Mucosa of descending colon (tissue), 3 donors: Measurements from ENCODE around the gene UBA5. TPM values are rescaled to one million over a fixed set of nuclear protein-coding genes. Genes with fewer than 3 reads are reported as not detected.
"Not testable (repeated sequence)": the region's sequence is repeated elsewhere in the genome, so short reads cannot be mapped to it uniquely, and the experiment has no call there.

Experiments
- ATAC-seq: fragments of 200-7000 bp; cut with Tn5 transposase; one replicate; pipeline ENCODE4 v1.9.1; 2020; ENCODE audit warnings: mild to moderate bottlenecking, moderate library complexity
- DNase-seq, 3 donors: peaks; one replicate each; pipeline ENCODE4 v3.0.0-alpha.2; 2020
- H3K36me3 ChIP-seq: fragments of 200-600 bp; one replicate; pipeline ENCODE4 v1.8.0; 2021; ENCODE audit warnings: low read depth, mild to moderate bottlenecking
- H3K4me1 ChIP-seq: fragments of 200-600 bp; one replicate; pipeline ENCODE4 v1.8.0; 2021; ENCODE audit warnings: low read depth, mild to moderate bottlenecking
- H3K4me3 ChIP-seq: fragments of 200-600 bp; one replicate; pipeline ENCODE4 v1.8.0; 2021; ENCODE audit warnings: mild to moderate bottlenecking
- H3K9me3 ChIP-seq: fragments of 200-600 bp; one replicate; pipeline ENCODE4 v1.8.0; 2021; ENCODE audit warnings: mild to moderate bottlenecking
- CTCF ChIP-seq: fragments of 200-600 bp; IDR thresholded peaks from one replicate; pipeline ENCODE4 v1.8.0; 2022; ENCODE audit warnings: antibody characterized with exemption, mild to moderate bottlenecking
- intact Hi-C, 2 donors: fragments of 100-400 bp; cut with DNase I in 1 of 2; cut with micrococcal nuclease in 1 of 2; formaldehyde crosslinking; loops; one replicate each; pipeline versions ENCODE4 v1.11.0 to v1.11.1; 2022; cut with DNase I, micrococcal nuclease
- total RNA-seq, 3 donors: library from RNA; stranded (reverse); fragmentation: NEBNext Ultra II Directional in 2 of 3; extraction: Animal tissue kit (Norgen Biotek cat#: 25700) in 2 of 3; gene quantifications; one replicate each; pipeline versions ENCODE4 v1.2.1 to v1.2.4, GENCODE V29; 2021 to 2023
- donor health status: DM: no; HTN: no; CAD: no; lungs with moderate emphysema.
- donor health status: DM: no; HTN: no; CAD: no.
- donor health status: DM: no; HTN: yes; CAD: no.

UBA5 gene
- total RNA-seq, 3 donors from 2014 or later: 29.4 to 30.3 (median 30.0) TPM

DNA sequence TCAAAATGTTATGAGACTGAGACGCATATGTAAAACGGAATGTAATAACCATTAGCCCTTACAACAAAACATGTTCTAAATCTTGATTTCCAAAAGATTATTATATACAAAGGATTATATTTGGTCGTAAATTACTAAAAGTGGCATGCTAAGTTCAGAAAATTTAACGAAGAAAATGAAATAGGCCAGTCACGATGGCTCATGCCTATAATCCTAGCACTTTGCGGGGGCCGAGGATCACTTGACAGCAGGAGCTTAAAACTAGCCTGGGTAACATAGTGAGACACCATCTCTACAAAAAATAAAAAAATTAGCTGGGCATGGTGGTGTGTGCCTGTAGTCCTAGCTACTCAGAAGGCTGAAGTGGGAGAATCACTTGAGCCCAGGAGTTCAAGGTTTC is 29.5 kb upstream of the UBA5 start:
- no peak overlapping the region for H3K4me3 ChIP-seq
- H3K4me1 ChIP-seq: no peaks in the 10 kb centered on the region
- intact Hi-C loops: no loop called here
- DNase-seq: no peak
- no peaks in the 10 kb centered on the region for H3K9me3 ChIP-seq
- no peaks in the 10 kb centered on the region for H3K36me3 ChIP-seq
- no peak for ATAC-seq
- no peak for TF ChIP-seq CTCF

GRCh38 chr3:132635052-132635451 is 25.1 kb upstream of the UBA5 start:
- H3K36me3 ChIP-seq: no peaks in the 10 kb centered on the region
- no peaks in the 10 kb centered on the region for H3K9me3 ChIP-seq
- DNase-seq (no peak), ATAC-seq (no peak)
- intact Hi-C loops: no loop called here
- H3K4me1 ChIP-seq: no peaks in the 10 kb centered on the region
- no peak for TF ChIP-seq CTCF
- H3K4me3 ChIP-seq: no peak overlapping the region

DNA sequence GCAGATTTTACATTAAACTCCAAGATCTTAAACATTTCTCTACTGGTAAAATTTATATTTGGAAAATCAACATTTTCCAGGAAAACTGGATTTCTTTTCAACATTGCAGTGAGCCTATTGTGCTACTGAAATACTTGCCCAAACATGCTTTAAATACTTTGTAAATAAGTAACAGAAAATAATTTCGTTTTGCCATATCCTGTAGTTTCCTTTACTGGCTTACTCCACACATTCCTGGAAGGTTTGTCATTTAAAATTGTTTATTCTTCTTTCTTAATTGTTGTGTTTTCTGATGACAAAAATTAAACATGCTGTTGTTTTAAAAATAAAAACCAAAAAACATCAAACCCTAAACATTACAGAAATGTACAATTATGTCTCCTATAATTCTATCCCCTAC is 22.5 kb upstream of the UBA5 start:
- H3K4me1 ChIP-seq: no peaks in the 10 kb centered on the region
- H3K4me3 ChIP-seq: no peak overlapping the region
- no peak for DNase-seq
- no peaks in the 10 kb centered on the region for H3K9me3 ChIP-seq
- ATAC-seq: no peak
- intact Hi-C loops: no loop called here
- H3K36me3 ChIP-seq: no peaks in the 10 kb centered on the region
- no peak for TF ChIP-seq CTCF

DNA sequence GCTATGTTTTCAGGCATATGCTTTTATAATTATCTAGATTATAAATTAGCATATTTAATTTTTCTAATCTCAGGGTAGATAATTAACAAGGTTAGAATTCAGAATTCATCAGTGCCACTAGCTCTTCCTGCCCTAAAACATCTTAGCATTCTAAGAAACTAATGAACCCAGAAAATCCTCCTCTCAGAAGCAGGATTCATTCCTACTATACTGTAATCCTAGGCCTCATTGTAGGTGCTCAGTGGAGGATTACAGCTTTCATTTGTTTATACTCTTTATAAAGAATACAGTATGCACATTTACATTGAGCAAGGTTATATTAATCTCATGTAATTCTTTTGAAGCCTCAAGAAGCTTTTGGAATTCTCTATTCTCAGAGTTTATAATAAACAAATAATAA is 21.4 kb upstream of the UBA5 start:
- H3K4me3 ChIP-seq: no peak overlapping the region
- intact Hi-C loops: no loop called here
- TF ChIP-seq CTCF: no peak
- no peaks in the 10 kb centered on the region for H3K9me3 ChIP-seq
- H3K4me1 ChIP-seq: no peaks in the 10 kb centered on the region
- DNase-seq: no peak
- no peak for ATAC-seq
- H3K36me3 ChIP-seq: no peaks in the 10 kb centered on the region

- not testable (repeated sequence) for H3K4me1 ChIP-seq, H3K9me3 ChIP-seq, H3K36me3 ChIP-seq, DNase-seq, ATAC-seq, H3K4me3 ChIP-seq
- intact Hi-C loops: loop anchor here in 1 of 2 donors (5.0 kb wide), 1 partner anchor 104 kb away; no protein-coding TSS in a partner anchor
These were observed 18.7 kb upstream of the UBA5 start for GRCh38 chr3:132641427-132641826.

DNA sequence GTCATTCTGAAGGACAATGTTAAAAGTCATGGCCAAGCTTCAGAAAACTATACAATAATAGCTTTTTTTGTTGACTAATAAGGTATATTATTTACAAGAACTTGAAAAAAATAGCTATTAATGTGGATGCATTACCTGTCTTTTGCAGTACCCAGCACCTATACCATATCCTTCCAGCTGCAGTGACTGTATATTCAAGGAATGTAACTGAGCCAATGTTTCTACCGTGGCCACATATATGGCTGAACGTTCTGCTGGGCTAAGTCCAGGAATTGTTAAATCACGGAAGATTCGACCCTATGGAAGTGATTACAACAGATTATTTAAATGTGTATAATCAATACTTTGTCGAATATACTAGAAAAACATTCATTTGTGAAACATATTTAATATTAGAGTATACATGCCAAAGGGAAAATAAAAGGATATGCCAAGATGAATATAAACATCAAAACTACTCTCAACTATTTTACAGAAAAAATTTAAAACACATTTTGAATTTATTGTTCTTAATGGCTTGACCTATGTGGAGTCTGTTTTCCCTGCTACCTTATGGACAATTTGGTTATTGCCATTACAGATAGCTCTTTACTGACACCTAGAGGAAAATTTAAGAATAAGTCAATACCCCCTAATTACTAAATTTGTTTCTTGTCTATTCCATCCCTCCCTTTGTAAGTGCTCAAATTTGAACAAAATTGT is 18.1 kb upstream of the UBA5 start:
- Histone ChIP-seq H3K4me1 (no peaks in the 10 kb centered on the region), H3K9me3 (no peaks in the 10 kb centered on the region), H3K4me3 (no peak overlapping the region), H3K36me3 (no peaks in the 10 kb centered on the region)
- peak; percentile 46 for ATAC-seq
- TF ChIP-seq CTCF: peak; percentile 48
- intact Hi-C loops: loop anchor here (2.0 to 5.0 kb wide), 2 partner anchors 105 to 107 kb away; no protein-coding TSS in a partner anchor
- no peak for DNase-seq
